HepG2 (cell line): ENCODE measurements around the gene LSM3. TPM values are rescaled to one million over a fixed set of nuclear protein-coding genes. Genes with fewer than 3 reads are reported as not detected.

ENCODE experiments used
- ATAC-seq: fragments of 200-7000 bp; cut with Tn5 transposase; 3 replicates; pipeline ENCODE4 v1.9.1; 2020; ENCODE audit warnings: mild to moderate bottlenecking, moderate library complexity
- BruUV-seq: library from RNA; stranded (reverse); fragments of 400-500 nt; replicated peaks from 2 replicates; lab custom pipeline; 2021; lab: Mats Ljungman, UMichigan
- CTCF ChIA-PET: fragments of 300-600 bp; formaldehyde crosslinking; extraction: SDS; loops from one replicate; lab custom pipeline; 2021; ENCODE audit warnings: low total read pairs, inconsistent platforms, low intra/inter-chr PET ratio; lab: Yijun Ruan, JAX
- POLR2A ChIA-PET: fragments of 350-600 bp; sonication (Branson Sonifier 250); formaldehyde crosslinking; loops from one replicate; lab custom pipeline; 2020; ENCODE audit warnings: antibody characterized with exemption, inconsistent platforms; lab: Yijun Ruan, JAX
- DNase-seq: peaks from one replicate; pipeline ENCODE4 v3.0.0-alpha.2; 2015; ENCODE audit warnings: low spot score
- FAIRE-seq: peaks from 3 replicates; lab custom pipeline; 2011; peaks lifted over from hg19 to GRCh38; lab: Jason Lieb, UNC
- H2AFZ ChIP-seq: one replicate; pipeline ENCODE4 v1.6.1; 2011; ENCODE audit warnings: low read length, inconsistent platforms
- H3K27ac ChIP-seq: fragments of 300-600 bp; 3 replicates; pipeline ENCODE4 v1.8.0; 2011; ENCODE audit warnings: mixed run types, mild to moderate bottlenecking, mixed read lengths, low read length, inconsistent platforms; ENCODE audit not compliant: insufficient read depth; ENCODE audit errors: extremely low read length
- H3K27me3 ChIP-seq, 2 experiments: fragments of 200-600 bp in 1 of 2; 2 replicates in 1 of 2; 3 replicates in 1 of 2; pipeline versions ENCODE4 v1.6.0 to v1.8.0; 2011; ENCODE audit warnings: low read length in 2 of 2, mild to moderate bottlenecking in 2 of 2, moderate library complexity in 2 of 2, inconsistent platforms in 1 of 2; ENCODE audit not compliant: insufficient read depth in 2 of 2, control insufficient read depth in 1 of 2
- H3K36me3 ChIP-seq, 2 experiments: fragments of 200-600 bp in 1 of 2; replicated peaks in 1 of 2; 2 replicates in 1 of 2; 3 replicates in 1 of 2; pipeline versions ENCODE4 v1.5.1 to v1.8.0; 2011; ENCODE audit warnings: low read length in 2 of 2, inconsistent platforms in 1 of 2; ENCODE audit not compliant: insufficient read depth in 2 of 2, control insufficient read depth in 1 of 2
- H3K4me1 ChIP-seq: 2 replicates; pipeline ENCODE4 v1.5.1; 2012; ENCODE audit warnings: low read length, inconsistent platforms; ENCODE audit not compliant: insufficient read depth
- H3K4me2 ChIP-seq: 2 replicates; pipeline ENCODE4 v1.6.0; 2011; ENCODE audit warnings: low read depth, low read length, inconsistent platforms
- H3K4me3 ChIP-seq, 3 experiments: fragments of 200-600 bp in 1 of 3; sonication (generic), shearing (Covaris generic) in 1 of 3; replicated peaks in 1 of 3; 2 replicates each; pipeline ENCODE4 v1.5.1; 2011 to 2016; ENCODE audit warnings: low read length in 3 of 3, inconsistent platforms in 2 of 3, low read depth in 2 of 3, mild to moderate bottlenecking in 2 of 3, control low read depth in 1 of 3, mixed read lengths in 1 of 3; ENCODE audit not compliant: insufficient read depth in 1 of 3
- H3K79me2 ChIP-seq: one replicate; pipeline ENCODE4 v1.6.1; 2011; ENCODE audit warnings: low read length, inconsistent platforms; ENCODE audit not compliant: insufficient read depth
- H3K9ac ChIP-seq: 2 replicates; pipeline ENCODE4 v1.6.0; 2011; ENCODE audit warnings: mild to moderate bottlenecking, low read depth, low read length, inconsistent platforms; ENCODE audit not compliant: insufficient read depth
- H3K9me3 ChIP-seq: 2 replicates; pipeline ENCODE4 v1.5.1; 2012; ENCODE audit warnings: mild to moderate bottlenecking, low read length
- H4K20me1 ChIP-seq: 2 replicates; pipeline ENCODE4 v1.6.0; 2011; ENCODE audit warnings: inconsistent platforms, mild to moderate bottlenecking, low read length, moderate library complexity; ENCODE audit not compliant: insufficient read depth
- AGO2 ChIP-seq: fragments of 200-400 bp; formaldehyde crosslinking; optimal IDR thresholded peaks from 2 replicates; pipeline ENCODE3; 2017; ENCODE audit warnings: mild to moderate bottlenecking, low read depth, low read length, moderate library complexity
- SYNCRIP ChIP-seq: fragments of 200-400 bp; formaldehyde crosslinking; IDR thresholded peaks from 2 replicates; pipeline ENCODE4 v1.6.1; 2018; ENCODE audit warnings: mild to moderate bottlenecking, low read depth, low read length; ENCODE audit not compliant: insufficient read depth
- whole genome bisulfite sequencing: methylation state at CpG from one replicate; pipeline ENCODE4 v1.1.6; 2017; ENCODE audit warnings: low lambda C conversion rate; 5-methylcytosine and 5-hydroxymethylcytosine counted together
- in situ Hi-C: cut with HindIII; loops from 2 replicates; pipeline ENCODE4 v1.10.0; 2017; ENCODE audit warnings: low pct_unique_long_range_greater_than_20kb; ENCODE audit not compliant: extremely low pct_ligation_motif_present
- intact Hi-C: fragments of 100-400 bp; cut with micrococcal nuclease; formaldehyde crosslinking; loops from one replicate; pipeline ENCODE4 v1.10.0; 2022; ENCODE audit not compliant: unreplicated experiment
- polyA plus RNA-seq, 8 experiments: library from polyadenylated mRNA; depleted of rRNA in 3 of 8; stranded (reverse) in 7 of 8; unstranded in 1 of 8; fragments of >200 nt; fragmentation: Illumina TruSeq in 4 of 8; extraction: Trizol in 4 of 8; gene quantifications; 2 replicates each; pipeline versions ENCODE4 v1.2.1 to v1.2.3, GENCODE V29; 2011 to 2016; ENCODE audit warnings: low read depth in 4 of 8, missing spikeins in 1 of 8, mixed read lengths in 1 of 8; ENCODE audit not compliant: insufficient read depth in 1 of 8
- total RNA-seq, 5 experiments: library from RNA; depleted of rRNA; stranded (reverse); fragments of >200 nt; fragmentation: Illumina TruSeq; extraction: Trizol; gene quantifications; 2 replicates each; pipeline ENCODE4 v1.2.3, GENCODE V29; 2016; ENCODE audit warnings: low read depth in 1 of 5
- TF ChIP-seq, protein P1 (sequence below): sonication (generic); formaldehyde crosslinking; IDR thresholded peaks from 2 replicates; pipeline ENCODE4 v1.4.0; 2020; ENCODE audit warnings: missing genetic modification reagents, borderline replicate concordance

The LSM3 gene
- total and polyA plus RNA-seq, 2 of the 13 experiments (the other 11 are each of a cell fraction or from before 2014, with no cell fraction given) = 5.1 to 19.4 TPM

DNA sequence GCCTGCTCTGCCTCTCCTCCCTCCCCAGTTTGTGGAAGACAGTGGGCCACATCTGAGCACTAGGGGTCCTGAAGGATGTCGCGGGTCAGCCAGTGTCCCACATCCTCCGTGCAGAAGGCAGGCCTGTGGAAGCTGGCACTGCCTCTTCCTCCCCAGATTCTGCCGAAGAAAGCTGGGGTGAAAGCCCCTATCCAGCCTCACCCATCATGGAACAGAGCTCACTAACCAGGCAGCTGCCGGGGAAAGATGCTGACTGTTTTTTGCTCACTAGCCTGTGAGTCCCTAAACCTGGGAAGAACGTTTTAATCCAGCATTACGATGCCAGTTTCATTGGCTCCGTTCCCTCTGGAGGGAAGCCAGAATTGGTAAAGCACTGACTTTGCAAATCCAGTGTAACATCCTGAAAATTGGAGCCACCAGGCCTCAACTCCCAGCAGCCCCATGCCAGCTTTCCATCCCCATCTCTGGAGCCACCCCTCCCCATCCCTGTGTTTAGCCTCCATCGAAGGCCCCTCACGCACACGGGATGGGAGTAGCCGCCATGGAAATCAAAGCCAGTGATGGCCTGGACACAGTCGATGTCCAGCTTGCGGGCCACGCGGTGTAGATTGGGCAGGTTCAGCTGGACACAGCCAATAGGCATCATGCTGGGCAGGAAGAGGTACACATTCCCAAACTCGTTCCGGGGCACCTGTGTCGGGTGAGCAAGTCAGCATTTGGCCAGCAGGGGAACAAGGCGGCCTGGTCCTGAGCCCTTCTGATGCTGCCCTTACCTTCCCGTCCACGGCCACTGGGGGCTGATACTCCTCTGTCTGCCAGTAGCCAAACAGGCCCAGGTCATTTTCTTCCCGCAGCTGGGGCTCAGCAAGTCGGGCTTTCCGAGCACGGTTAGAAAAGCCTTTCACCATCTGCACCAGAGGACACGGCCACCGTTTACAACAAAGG, 30.3 kb upstream of the LSM3 start:
- WGBS = 93% methylated on average over 18 of the region's 28 CpGs
- in situ Hi-C loops = no loop called here
- peak; percentile 16 for DNase-seq

More for the DNA sequence above, 30.3 kb upstream of the LSM3 start:
- intact Hi-C loops = no loop called here
- Histone ChIP-seq H3K4me3 (no peak overlapping the region), H3K27me3 (no peaks in the 10 kb centered on the region), H3K9ac (no peak overlapping the region), H3K27ac (no peak overlapping the region), H3K36me3 (peaks cover 21 to 35% of the 10 kb centered on the region in 2 experiments; a peak in 4 of 5 replicates), H3K4me2 (no peak overlapping the region), H3K4me1 (peaks cover 20% of the 10 kb centered on the region), H3K79me2 (no peaks in the 10 kb centered on the region), H4K20me1 (no peaks in the 10 kb centered on the region; the same call in 1 of the 2 replicates)
- no TSS peak for BruUV-seq
- no peak for FAIRE-seq
- TF ChIP-seq SYNCRIP = no peak
- peak; percentile 71 for TF ChIP-seq AGO2
- TF ChIP-seq, protein P1, sequence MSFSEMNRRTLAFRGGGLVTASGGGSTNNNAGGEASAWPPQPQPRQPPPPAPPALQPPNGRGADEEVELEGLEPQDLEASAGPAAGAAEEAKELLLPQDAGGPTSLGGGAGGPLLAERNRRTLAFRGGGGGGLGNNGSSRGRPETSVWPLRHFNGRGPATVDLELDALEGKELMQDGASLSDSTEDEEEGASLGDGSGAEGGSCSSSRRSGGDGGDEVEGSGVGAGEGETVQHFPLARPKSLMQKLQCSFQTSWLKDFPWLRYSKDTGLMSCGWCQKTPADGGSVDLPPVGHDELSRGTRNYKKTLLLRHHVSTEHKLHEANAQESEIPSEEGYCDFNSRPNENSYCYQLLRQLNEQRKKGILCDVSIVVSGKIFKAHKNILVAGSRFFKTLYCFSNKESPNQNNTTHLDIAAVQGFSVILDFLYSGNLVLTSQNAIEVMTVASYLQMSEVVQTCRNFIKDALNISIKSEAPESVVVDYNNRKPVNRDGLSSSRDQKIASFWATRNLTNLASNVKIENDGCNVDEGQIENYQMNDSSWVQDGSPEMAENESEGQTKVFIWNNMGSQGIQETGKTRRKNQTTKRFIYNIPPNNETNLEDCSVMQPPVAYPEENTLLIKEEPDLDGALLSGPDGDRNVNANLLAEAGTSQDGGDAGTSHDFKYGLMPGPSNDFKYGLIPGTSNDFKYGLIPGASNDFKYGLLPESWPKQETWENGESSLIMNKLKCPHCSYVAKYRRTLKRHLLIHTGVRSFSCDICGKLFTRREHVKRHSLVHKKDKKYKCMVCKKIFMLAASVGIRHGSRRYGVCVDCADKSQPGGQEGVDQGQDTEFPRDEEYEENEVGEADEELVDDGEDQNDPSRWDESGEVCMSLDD (CRISPR knock-in tag) = no peak
- TF ChIP-seq, all 625 proteins: peak for 1
- peak; percentile 64 for ATAC-seq
- ChIA-PET POLR2A (interaction anchor here (1.1 kb wide), 1 partner anchor 31 kb away, joined by 3 read pairs; the partner anchor contains the start of gene LSM3), CTCF (no interaction called here)
- no peaks in the 10 kb centered on the region for H3K9me3 ChIP-seq
- no peak overlapping the region for H2AFZ ChIP-seq
